Activated naive CD4-positive, alpha-beta T cell treated with anti-CD3 and anti-CD28 coated beads, Interleukin-2, amount 50 U/mL, for 24 hours (primary cell): ENCODE data around the gene PCDHGB2.
A peak's percentile ranks its signal among the peaks of the same experiment; 100 is the strongest.
"Not testable (repeated sequence)": the region's sequence is repeated elsewhere in the genome, so short reads cannot be mapped to it uniquely, and the experiment has no call there.

Source experiments
- H3K27ac Mint-ChIP-seq: one replicate; pipeline ENCODE4 v1.8.0; 2021; ENCODE audit warnings: mild to moderate bottlenecking, mixed read lengths
- H3K27me3 Mint-ChIP-seq: one replicate; pipeline ENCODE4 v1.8.0; 2021; ENCODE audit warnings: mixed read lengths
- H3K36me3 Mint-ChIP-seq: one replicate; pipeline ENCODE4 v1.8.0; 2021; ENCODE audit warnings: mixed read lengths
- H3K4me1 Mint-ChIP-seq: one replicate; pipeline ENCODE4 v1.8.0; 2021; ENCODE audit warnings: mixed read lengths
- H3K4me3 Mint-ChIP-seq: one replicate; pipeline ENCODE4 v1.8.0; 2021; ENCODE audit warnings: mild to moderate bottlenecking, mixed read lengths
- H3K9me3 Mint-ChIP-seq: one replicate; pipeline ENCODE4 v1.8.0; 2021; ENCODE audit warnings: mixed read lengths

Gene PCDHGB2

GRCh38 chr5:141389153-141390042 lies 29.6 kb downstream of the PCDHGB2 start:
- H3K27ac Mint-ChIP-seq, result no peak overlapping the region
- no peak overlapping the region for H3K4me3 Mint-ChIP-seq
- H3K27me3 Mint-ChIP-seq, result peaks cover 64% of the 10 kb centered on the region
- peaks cover 42% of the 10 kb centered on the region for H3K9me3 Mint-ChIP-seq
- H3K4me1 Mint-ChIP-seq, result peaks cover 3% of the 10 kb centered on the region
- peaks cover 28% of the 10 kb centered on the region for H3K36me3 Mint-ChIP-seq

GRCh38 chr5:141392429-141393198 lies 32.8 kb downstream of the PCDHGB2 start, which contains the start of gene PCDHGA8:
Gene PCDHGA8, plus strand, starts transcription at chr5:141392633. Its CDS starts 181 bp downstream, at chr5:141392814.
- H3K36me3 Mint-ChIP-seq, result peaks cover 22% of the 10 kb centered on the region
- peaks cover 55% of the 10 kb centered on the region for H3K27me3 Mint-ChIP-seq
- H3K4me3 Mint-ChIP-seq, result no peak within 1 kb of the TSS
- no peak within 1 kb of the TSS for H3K27ac Mint-ChIP-seq
- H3K4me1 Mint-ChIP-seq, result peaks cover 3% of the 10 kb centered on the region
- peaks cover 24% of the 10 kb centered on the region for H3K9me3 Mint-ChIP-seq

GRCh38 chr5:141393267-141393666 lies 33.5 kb downstream of the PCDHGB2 start:
- no peak overlapping the region for H3K4me3 Mint-ChIP-seq
- peaks cover 22% of the 10 kb centered on the region for H3K36me3 Mint-ChIP-seq
- H3K4me1 Mint-ChIP-seq, result peaks cover 3% of the 10 kb centered on the region
- peaks cover 24% of the 10 kb centered on the region for H3K9me3 Mint-ChIP-seq
- H3K27ac Mint-ChIP-seq, result no peak overlapping the region
- peaks cover 54% of the 10 kb centered on the region for H3K27me3 Mint-ChIP-seq

GRCh38 chr5:141394401-141395187 lies 34.8 kb downstream of the PCDHGB2 start:
- peaks cover 53% of the 10 kb centered on the region for H3K27me3 Mint-ChIP-seq
- not testable (repeated sequence) for H3K4me1 Mint-ChIP-seq, H3K4me3 Mint-ChIP-seq, H3K27ac Mint-ChIP-seq
- H3K9me3 Mint-ChIP-seq, result peaks cover 15% of the 10 kb centered on the region
- H3K36me3 Mint-ChIP-seq, result peaks cover 19% of the 10 kb centered on the region

DNA sequence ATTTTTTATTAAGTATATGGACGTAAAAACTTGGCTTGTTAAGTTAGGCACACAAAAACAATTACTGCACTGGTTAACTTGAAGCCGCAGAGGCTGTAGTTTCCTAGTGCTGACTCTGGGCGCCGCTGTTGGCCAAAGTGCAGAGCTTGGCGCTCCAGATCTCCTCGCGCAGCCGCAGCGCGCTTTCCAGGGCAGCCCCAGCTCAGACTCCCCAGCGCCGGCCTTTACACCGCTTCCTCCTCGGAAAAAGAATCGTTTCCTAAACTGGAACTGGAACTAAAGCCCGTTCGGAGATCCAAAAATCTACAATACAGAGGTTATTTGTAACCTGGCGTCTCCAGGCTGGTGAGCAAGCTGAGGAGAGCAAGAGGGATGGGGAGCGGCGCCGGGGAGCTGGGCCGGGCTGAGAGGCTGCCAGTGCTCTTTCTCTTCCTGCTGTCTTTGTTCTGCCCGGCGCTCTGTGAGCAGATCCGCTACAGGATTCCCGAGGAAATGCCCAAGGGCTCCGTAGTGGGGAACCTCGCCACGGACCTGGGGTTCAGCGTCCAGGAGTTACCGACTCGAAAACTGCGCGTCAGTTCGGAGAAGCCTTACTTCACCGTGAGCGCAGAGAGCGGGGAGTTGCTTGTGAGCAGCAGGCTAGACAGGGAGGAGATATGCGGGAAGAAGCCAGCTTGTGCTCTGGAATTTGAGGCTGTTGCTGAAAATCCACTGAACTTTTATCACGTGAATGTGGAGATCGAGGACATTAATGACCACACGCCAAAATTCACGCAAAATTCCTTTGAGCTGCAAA lies 38.2 kb downstream of the PCDHGB2 start, which contains the start of gene PCDHGB5:
Gene PCDHGB5 (plus strand): TSS at position 192 of the 796 bp plus-strand sequence. CDS start 181 bp downstream, at position 373.
- H3K4me1 Mint-ChIP-seq, H3K27ac Mint-ChIP-seq: not testable (repeated sequence)
- peaks cover 49% of the 10 kb centered on the region for H3K27me3 Mint-ChIP-seq
- peak within 1 kb of the TSS; percentile 44 for H3K4me3 Mint-ChIP-seq
- peaks cover 19% of the 10 kb centered on the region for H3K36me3 Mint-ChIP-seq
- peaks cover 12% of the 10 kb centered on the region for H3K9me3 Mint-ChIP-seq

DNA sequence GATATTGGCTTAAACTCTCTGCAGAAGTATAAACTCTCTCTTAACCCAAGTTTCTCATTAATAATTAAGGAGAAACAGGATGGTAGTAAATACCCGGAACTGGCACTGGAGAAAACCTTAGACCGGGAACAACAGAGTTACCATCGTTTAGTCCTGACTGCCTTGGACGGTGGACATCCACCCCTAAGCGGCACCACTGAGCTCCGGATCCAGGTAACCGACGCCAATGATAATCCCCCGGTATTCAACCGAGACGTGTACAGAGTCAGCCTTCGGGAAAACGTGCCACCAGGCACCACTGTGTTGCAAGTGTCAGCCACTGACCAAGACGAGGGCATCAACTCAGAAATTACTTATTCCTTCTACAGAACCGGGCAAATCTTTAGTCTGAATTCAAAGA lies 38.8 kb downstream of the PCDHGB2 start:
- Mint-ChIP-seq H3K4me3 (no peak overlapping the region), H3K36me3 (peaks cover 17% of the 10 kb centered on the region)

GRCh38 chr5:141399555-141400258 lies 39.9 kb downstream of the PCDHGB2 start:
- peaks cover 11% of the 10 kb centered on the region for H3K9me3 Mint-ChIP-seq
- peak overlapping the region; percentile 86 for H3K27ac Mint-ChIP-seq
- H3K4me1 Mint-ChIP-seq, result no peaks in the 10 kb centered on the region
- peaks cover 16% of the 10 kb centered on the region for H3K36me3 Mint-ChIP-seq
- H3K27me3 Mint-ChIP-seq, result peaks cover 52% of the 10 kb centered on the region
- H3K4me3 Mint-ChIP-seq, result peak overlapping the region; percentile 57

More for the DNA sequence above, 38.8 kb downstream of the PCDHGB2 start:
- peaks cover 15% of the 10 kb centered on the region for H3K9me3 Mint-ChIP-seq
- H3K27ac Mint-ChIP-seq, result no peak overlapping the region
- H3K27me3 Mint-ChIP-seq, result peaks cover 52% of the 10 kb centered on the region
- no peaks in the 10 kb centered on the region for H3K4me1 Mint-ChIP-seq

DNA sequence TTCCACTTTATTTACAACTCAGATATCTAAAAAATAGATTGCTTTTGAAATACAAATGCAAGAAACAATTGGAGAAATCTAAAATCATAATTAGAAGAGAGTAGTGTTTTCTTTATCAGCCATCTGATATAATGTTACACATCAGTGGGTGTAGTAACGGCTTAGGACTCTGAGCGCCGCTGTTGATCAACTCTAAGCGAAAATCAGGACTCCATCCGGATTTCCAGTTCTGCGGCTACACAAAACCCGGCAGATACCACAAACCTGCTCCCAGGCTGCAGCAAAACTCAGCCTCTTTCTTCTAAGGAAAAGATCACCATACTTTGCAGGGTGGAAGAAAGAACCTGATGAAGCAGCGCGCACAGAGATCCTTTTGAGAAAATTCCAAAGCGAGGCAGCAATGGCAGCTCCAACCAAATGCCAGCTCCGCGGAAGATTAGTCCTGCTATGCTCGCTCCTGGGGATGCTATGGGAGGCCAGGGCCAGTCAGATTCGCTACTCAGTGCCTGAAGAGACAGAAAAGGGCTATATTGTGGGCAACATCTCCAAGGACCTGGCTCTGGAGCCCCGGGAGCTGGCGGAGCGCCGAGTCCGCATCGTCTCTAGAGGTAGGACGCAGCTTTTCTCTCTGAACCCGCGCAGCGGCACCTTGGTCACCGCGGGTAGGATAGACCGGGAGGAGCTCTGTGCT lies 42.9 kb downstream of the PCDHGB2 start, which contains the start of gene PCDHGA9:
Gene PCDHGA9 (plus strand): TSS at position 226 of the 691 bp plus-strand sequence. CDS start 175 bp downstream, at position 401.
- H3K4me1 Mint-ChIP-seq, result no peaks in the 10 kb centered on the region

DNA sequence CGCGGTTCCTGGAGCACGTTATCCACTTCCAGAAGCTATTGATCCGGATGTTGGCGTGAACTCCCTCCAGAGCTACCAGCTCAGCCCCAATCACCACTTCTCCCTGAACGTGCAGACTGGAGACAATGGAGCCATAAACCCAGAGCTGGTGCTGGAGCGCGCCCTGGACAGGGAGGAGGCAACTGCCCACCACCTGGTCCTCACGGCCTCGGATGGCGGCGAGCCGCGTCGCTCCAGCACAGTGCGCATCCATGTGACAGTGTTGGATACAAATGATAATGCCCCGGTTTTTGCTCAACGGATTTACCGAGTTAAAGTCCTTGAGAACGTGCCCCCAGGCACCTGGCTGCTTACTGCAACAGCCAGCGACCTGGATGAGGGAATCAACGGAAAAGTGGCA lies 43.6 kb downstream of the PCDHGB2 start:
- Mint-ChIP-seq H3K27ac (no peak overlapping the region), H3K9me3 (peaks cover 16% of the 10 kb centered on the region), H3K4me1 (no peaks in the 10 kb centered on the region), H3K36me3 (peaks cover 19% of the 10 kb centered on the region), H3K4me3 (no peak overlapping the region), H3K27me3 (peaks cover 59% of the 10 kb centered on the region)

More for the DNA sequence above, 42.9 kb downstream of the PCDHGB2 start, which contains the start of gene PCDHGA9:
- Mint-ChIP-seq H3K27ac (no peak within 1 kb of the TSS), H3K27me3 (peaks cover 56% of the 10 kb centered on the region), H3K36me3 (peaks cover 16% of the 10 kb centered on the region), H3K4me3 (peak within 1 kb of the TSS; percentile 70), H3K9me3 (peaks cover 11% of the 10 kb centered on the region)

GRCh38 chr5:141407790-141408505 lies 48.2 kb downstream of the PCDHGB2 start, which contains the start of gene PCDHGB6:
Gene PCDHGB6, plus strand, starts transcription at chr5:141408021. Its CDS starts 182 bp downstream, at chr5:141408203.
- Mint-ChIP-seq H3K9me3 (peaks cover 21% of the 10 kb centered on the region), H3K4me3 (peak within 1 kb of the TSS; percentile 74), H3K36me3 (peaks cover 20% of the 10 kb centered on the region), H3K27me3 (peaks cover 59% of the 10 kb centered on the region)
- not testable (repeated sequence) for H3K27ac Mint-ChIP-seq, H3K4me1 Mint-ChIP-seq

DNA sequence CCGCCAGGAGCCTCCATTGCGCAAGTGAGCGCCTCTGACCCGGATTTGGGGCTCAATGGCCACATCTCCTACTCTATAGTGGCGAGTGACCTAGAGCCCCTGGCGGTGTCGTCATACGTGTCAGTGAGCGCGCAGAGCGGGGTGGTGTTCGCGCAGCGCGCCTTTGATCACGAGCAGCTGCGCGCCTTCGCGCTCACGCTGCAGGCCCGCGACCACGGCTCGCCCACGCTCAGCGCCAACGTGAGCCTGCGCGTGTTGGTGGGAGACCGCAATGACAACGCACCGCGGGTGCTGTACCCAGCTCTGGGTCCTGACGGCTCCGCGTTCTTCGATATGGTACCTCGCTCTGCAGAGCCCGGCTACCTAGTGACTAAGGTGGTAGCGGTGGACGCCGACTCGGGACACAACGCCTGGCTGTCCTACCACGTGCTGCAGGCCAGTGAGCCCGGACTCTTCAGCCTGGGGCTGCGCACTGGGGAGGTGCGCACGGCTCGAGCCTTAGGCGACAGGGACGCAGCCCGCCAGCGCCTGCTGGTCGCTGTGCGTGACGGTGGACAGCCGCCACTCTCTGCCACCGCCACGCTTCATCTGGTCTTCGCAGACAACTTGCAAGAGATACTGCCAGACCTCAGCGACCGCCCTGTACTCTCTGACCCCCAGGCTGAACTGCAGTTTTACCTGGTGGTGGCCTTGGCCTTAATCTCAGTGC lies 50.0 kb downstream of the PCDHGB2 start:
- H3K27ac Mint-ChIP-seq, result no peak overlapping the region
- peaks cover 17% of the 10 kb centered on the region for H3K9me3 Mint-ChIP-seq
- peak overlapping the region; percentile 52 for H3K4me3 Mint-ChIP-seq

GRCh38 chr5:141411575-141411974 lies 51.8 kb downstream of the PCDHGB2 start:
- Mint-ChIP-seq H3K9me3 (peaks cover 17% of the 10 kb centered on the region), H3K4me3 (no peak overlapping the region), H3K36me3 (peaks cover 22% of the 10 kb centered on the region), H3K27ac (no peak overlapping the region), H3K27me3 (peaks cover 56% of the 10 kb centered on the region), H3K4me1 (peaks cover 18% of the 10 kb centered on the region)

More for the DNA sequence above, 50.0 kb downstream of the PCDHGB2 start:
- peaks cover 59% of the 10 kb centered on the region for H3K27me3 Mint-ChIP-seq
- H3K4me1 Mint-ChIP-seq, result peaks cover 18% of the 10 kb centered on the region
- H3K36me3 Mint-ChIP-seq, result peaks cover 22% of the 10 kb centered on the region
